ENCODE measurements around the gene TRPV4. TPM values are rescaled to one million over a fixed set of nuclear protein-coding genes. Genes with fewer than 3 reads are reported as not detected.

Gene TRPV4
- total RNA-seq, 1 experiment from 2014 or later = 0.44 TPM

GRCh38 chr12:109793411-109793810, 39.8 kb downstream of the TRPV4 start:
- ATAC-seq (no peak), DNase-seq (ENCODE audit: low read depth, low spot score) (no peak)
- H3K27me3 ChIP-seq (ENCODE audit: control insufficient read depth, insufficient read depth, low read length) = no peaks in the 10 kb centered on the region; the same call in none of the 2 replicates
- H3K4me3 ChIP-seq (ENCODE audit: low read depth in 2 of 2, low read length in 2 of 2) = no peak overlapping the region
- H3K36me3 ChIP-seq (ENCODE audit: control insufficient read depth, insufficient read depth, low read length) = no peaks in the 10 kb centered on the region
- intact Hi-C loops (cut with micrococcal nuclease; ENCODE audit: unreplicated experiment) = no loop called here
- POLR2A ChIA-PET = no interaction called here
- H3K9me3 ChIP-seq (ENCODE audit: control insufficient read depth, insufficient read depth, low read depth, low read length) = no peaks in the 10 kb centered on the region
- H3K27ac ChIP-seq (ENCODE audit: low read length) = no peak overlapping the region
- in situ Hi-C loops (cut with HindIII; ENCODE audit: low pct_unique_long_range_greater_than_20kb, low sequenced_read_pairs) = no loop called here
- TF ChIP-seq, protein P1, sequence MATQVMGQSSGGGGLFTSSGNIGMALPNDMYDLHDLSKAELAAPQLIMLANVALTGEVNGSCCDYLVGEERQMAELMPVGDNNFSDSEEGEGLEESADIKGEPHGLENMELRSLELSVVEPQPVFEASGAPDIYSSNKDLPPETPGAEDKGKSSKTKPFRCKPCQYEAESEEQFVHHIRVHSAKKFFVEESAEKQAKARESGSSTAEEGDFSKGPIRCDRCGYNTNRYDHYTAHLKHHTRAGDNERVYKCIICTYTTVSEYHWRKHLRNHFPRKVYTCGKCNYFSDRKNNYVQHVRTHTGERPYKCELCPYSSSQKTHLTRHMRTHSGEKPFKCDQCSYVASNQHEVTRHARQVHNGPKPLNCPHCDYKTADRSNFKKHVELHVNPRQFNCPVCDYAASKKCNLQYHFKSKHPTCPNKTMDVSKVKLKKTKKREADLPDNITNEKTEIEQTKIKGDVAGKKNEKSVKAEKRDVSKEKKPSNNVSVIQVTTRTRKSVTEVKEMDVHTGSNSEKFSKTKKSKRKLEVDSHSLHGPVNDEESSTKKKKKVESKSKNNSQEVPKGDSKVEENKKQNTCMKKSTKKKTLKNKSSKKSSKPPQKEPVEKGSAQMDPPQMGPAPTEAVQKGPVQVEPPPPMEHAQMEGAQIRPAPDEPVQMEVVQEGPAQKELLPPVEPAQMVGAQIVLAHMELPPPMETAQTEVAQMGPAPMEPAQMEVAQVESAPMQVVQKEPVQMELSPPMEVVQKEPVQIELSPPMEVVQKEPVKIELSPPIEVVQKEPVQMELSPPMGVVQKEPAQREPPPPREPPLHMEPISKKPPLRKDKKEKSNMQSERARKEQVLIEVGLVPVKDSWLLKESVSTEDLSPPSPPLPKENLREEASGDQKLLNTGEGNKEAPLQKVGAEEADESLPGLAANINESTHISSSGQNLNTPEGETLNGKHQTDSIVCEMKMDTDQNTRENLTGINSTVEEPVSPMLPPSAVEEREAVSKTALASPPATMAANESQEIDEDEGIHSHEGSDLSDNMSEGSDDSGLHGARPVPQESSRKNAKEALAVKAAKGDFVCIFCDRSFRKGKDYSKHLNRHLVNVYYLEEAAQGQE (IDR thresholded peaks at IDR 0.05; ENCODE audit: insufficient read depth in 1 of 2, low read depth in 2 of 2, low read length in 1 of 2) = no peak
- no peak for TF ChIP-seq TCF7L2 (IDR thresholded peaks at IDR 0.05; ENCODE audit: low read depth, low read length)
- TF ChIP-seq SIN3A (IDR thresholded peaks at IDR 0.05; ENCODE audit: borderline replicate concordance, insufficient read depth, low read depth, low read length) = no peak
- TF ChIP-seq POLR2AphosphoS5 (IDR thresholded peaks at IDR 0.05; ENCODE audit: low read depth, low read length) = no peak
- TF ChIP-seq, protein P2, sequence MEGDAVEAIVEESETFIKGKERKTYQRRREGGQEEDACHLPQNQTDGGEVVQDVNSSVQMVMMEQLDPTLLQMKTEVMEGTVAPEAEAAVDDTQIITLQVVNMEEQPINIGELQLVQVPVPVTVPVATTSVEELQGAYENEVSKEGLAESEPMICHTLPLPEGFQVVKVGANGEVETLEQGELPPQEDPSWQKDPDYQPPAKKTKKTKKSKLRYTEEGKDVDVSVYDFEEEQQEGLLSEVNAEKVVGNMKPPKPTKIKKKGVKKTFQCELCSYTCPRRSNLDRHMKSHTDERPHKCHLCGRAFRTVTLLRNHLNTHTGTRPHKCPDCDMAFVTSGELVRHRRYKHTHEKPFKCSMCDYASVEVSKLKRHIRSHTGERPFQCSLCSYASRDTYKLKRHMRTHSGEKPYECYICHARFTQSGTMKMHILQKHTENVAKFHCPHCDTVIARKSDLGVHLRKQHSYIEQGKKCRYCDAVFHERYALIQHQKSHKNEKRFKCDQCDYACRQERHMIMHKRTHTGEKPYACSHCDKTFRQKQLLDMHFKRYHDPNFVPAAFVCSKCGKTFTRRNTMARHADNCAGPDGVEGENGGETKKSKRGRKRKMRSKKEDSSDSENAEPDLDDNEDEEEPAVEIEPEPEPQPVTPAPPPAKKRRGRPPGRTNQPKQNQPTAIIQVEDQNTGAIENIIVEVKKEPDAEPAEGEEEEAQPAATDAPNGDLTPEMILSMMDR (IDR thresholded peaks at IDR 0.05) = no peak
- CTCF ChIA-PET = no interaction called here
- no TSS peak for BruUV-seq (replicated peaks)
- H3K4me1 ChIP-seq (ENCODE audit: control insufficient read depth, insufficient read depth, low read length) = no peaks in the 10 kb centered on the region

DNA sequence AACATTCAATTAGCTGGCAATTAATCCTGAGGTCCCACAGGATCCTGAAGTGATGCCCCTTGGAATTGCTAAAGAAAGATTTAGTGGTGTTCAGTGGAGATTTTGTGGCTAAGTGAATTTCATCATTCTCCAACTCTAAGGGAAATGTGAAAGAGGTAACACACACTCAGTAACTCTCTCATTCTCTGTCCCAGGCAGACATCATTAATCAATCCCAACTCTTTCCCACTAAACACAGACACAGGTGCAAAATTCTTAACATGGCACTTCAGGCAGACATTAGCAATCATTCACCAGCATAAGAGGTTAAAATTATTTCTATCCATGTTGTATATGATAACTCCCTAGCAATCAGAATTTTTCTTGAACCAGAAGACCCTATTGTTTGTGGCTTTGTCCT, 40.2 kb downstream of the TRPV4 start:
- H3K4me3 ChIP-seq (ENCODE audit: low read depth in 2 of 2, low read length in 2 of 2) = no peak overlapping the region
- ATAC-seq (no peak), DNase-seq (ENCODE audit: low read depth, low spot score) (no peak)
- no peak overlapping the region for H3K27ac ChIP-seq (ENCODE audit: low read length)
- H3K36me3 ChIP-seq (ENCODE audit: control insufficient read depth, insufficient read depth, low read length) = no peaks in the 10 kb centered on the region
- BruUV-seq (replicated peaks) = no TSS peak
- intact Hi-C loops (cut with micrococcal nuclease; ENCODE audit: unreplicated experiment) (no loop called here), in situ Hi-C loops (cut with HindIII; ENCODE audit: low pct_unique_long_range_greater_than_20kb, low sequenced_read_pairs) (no loop called here)
- TF ChIP-seq SIN3A (IDR thresholded peaks at IDR 0.05; ENCODE audit: borderline replicate concordance, insufficient read depth, low read depth, low read length) (no peak), TCF7L2 (IDR thresholded peaks at IDR 0.05; ENCODE audit: low read depth, low read length) (no peak), POLR2AphosphoS5 (IDR thresholded peaks at IDR 0.05; ENCODE audit: low read depth, low read length) (no peak)
- TF ChIP-seq, protein P2 (IDR thresholded peaks at IDR 0.05) = no peak
- TF ChIP-seq, protein P1 (IDR thresholded peaks at IDR 0.05; ENCODE audit: insufficient read depth in 1 of 2, low read depth in 2 of 2, low read length in 1 of 2) = no peak
- ChIA-PET POLR2A (no interaction called here), CTCF (interaction anchor here (0.5 kb wide), 1 partner anchor 53 kb away, joined by 3 read pairs; no protein-coding TSS in a partner anchor)
- H3K4me1 ChIP-seq (ENCODE audit: control insufficient read depth, insufficient read depth, low read length) = no peaks in the 10 kb centered on the region
- H3K27me3 ChIP-seq (ENCODE audit: control insufficient read depth, insufficient read depth, low read length) = no peaks in the 10 kb centered on the region; the same call in none of the 2 replicates
- H3K9me3 ChIP-seq (ENCODE audit: control insufficient read depth, insufficient read depth, low read depth, low read length) = no peaks in the 10 kb centered on the region

Data from Panc1 (cell line).